K562 (cell line): Measurements from ENCODE around the gene CCDC33. TPM values are rescaled to one million over a fixed set of nuclear protein-coding genes. Genes with fewer than 3 reads are reported as not detected.
A peak's percentile ranks its signal among the peaks of the same experiment; 100 is the strongest.

Experiments
- ATAC-seq: fragments of 200-7000 bp; cut with Tn5 transposase; 3 replicates; pipeline ENCODE4 v1.9.1; 2020; ENCODE audit warnings: moderate library complexity
- BruUV-seq: library from RNA; stranded (reverse); fragments of 400-500 nt; replicated peaks from 2 replicates; lab custom pipeline; 2021; lab: Mats Ljungman, UMichigan
- CTCF ChIA-PET: fragments of 300-600 bp; formaldehyde crosslinking; extraction: SDS; loops from one replicate; lab custom pipeline; 2021; ENCODE audit warnings: low intra/inter-chr PET ratio; lab: Yijun Ruan, JAX
- POLR2A ChIA-PET: fragments of 300-600, 350-650 bp; sonication (Branson Sonifier 250); formaldehyde crosslinking; extraction: SDS; loops from one replicate; lab custom pipeline; 2021; ENCODE audit warnings: antibody characterized with exemption, inconsistent platforms; lab: Yijun Ruan, JAX
- DNase-seq, 4 experiments: peaks; one replicate each; pipeline versions ENCODE4 v3.0.0 to v3.0.0-alpha.2; 2011 to 2018; ENCODE audit warnings: low spot score in 3 of 4, mixed read lengths in 3 of 4; ENCODE audit errors: extremely low read depth in 1 of 4
- FAIRE-seq: peaks from 2 replicates; lab custom pipeline; 2011; peaks lifted over from hg19 to GRCh38; lab: Jason Lieb, UNC
- H2AFZ ChIP-seq: 2 replicates; pipeline ENCODE4 v1.6.0; 2011; ENCODE audit warnings: low read depth, low read length, control low read depth, inconsistent platforms
- H3K27ac ChIP-seq: fragments of 200-600 bp; 3 replicates; pipeline ENCODE4 v1.8.0; 2011; ENCODE audit warnings: low read depth, mild to moderate bottlenecking, control low read depth, inconsistent platforms, low read length, moderate library complexity, mixed read lengths; ENCODE audit errors: extremely low read depth
- H3K27me3 ChIP-seq, 2 experiments: fragments of 300-600 bp in 1 of 2; 2 replicates in 1 of 2; 3 replicates in 1 of 2; pipeline versions ENCODE4 v1.6.0 to v1.8.0; 2011; ENCODE audit warnings: inconsistent platforms in 2 of 2, low read length in 2 of 2, mild to moderate bottlenecking in 1 of 2, mixed read lengths in 1 of 2, moderate library complexity in 1 of 2; ENCODE audit not compliant: control insufficient read depth in 2 of 2, insufficient read depth in 2 of 2
- H3K36me3 ChIP-seq: fragments of 300-600 bp; 3 replicates; pipeline ENCODE4 v1.8.0; 2011; ENCODE audit warnings: mild to moderate bottlenecking, low read length, inconsistent platforms; ENCODE audit not compliant: control insufficient read depth, insufficient read depth
- H3K4me1 ChIP-seq, 2 experiments: fragments of 200-600 bp in 1 of 2; replicated peaks in 1 of 2; 2 replicates in 1 of 2; 3 replicates in 1 of 2; pipeline versions ENCODE4 v1.5.1 to v1.8.0; 2011; ENCODE audit warnings: inconsistent platforms in 2 of 2, low read length in 2 of 2, mild to moderate bottlenecking in 1 of 2, mixed read lengths in 1 of 2, moderate library complexity in 1 of 2; ENCODE audit not compliant: control insufficient read depth in 2 of 2, insufficient read depth in 2 of 2
- H3K4me2 ChIP-seq: 2 replicates; pipeline ENCODE4 v1.6.1; 2011; ENCODE audit warnings: low read length, control low read depth, inconsistent platforms, mixed read lengths; ENCODE audit not compliant: insufficient read depth
- H3K4me3 ChIP-seq: fragments of 200-600 bp; sonication (generic), shearing (Covaris generic); 2 replicates; pipeline ENCODE4 v1.5.1; 2016; ENCODE audit warnings: control low read depth, inconsistent platforms
- H3K79me2 ChIP-seq: fragments of 200-600 bp; 3 replicates; pipeline ENCODE4 v1.8.0; 2011; ENCODE audit warnings: low read length, inconsistent platforms; ENCODE audit not compliant: control insufficient read depth, insufficient read depth
- H3K9ac ChIP-seq, 2 experiments: 2 replicates each; pipeline versions ENCODE4 v1.6.0 to v1.6.1; 2011; ENCODE audit warnings: low read depth in 2 of 2, low read length in 2 of 2, control low read depth in 1 of 2, inconsistent platforms in 1 of 2, mild to moderate bottlenecking in 1 of 2, mixed read lengths in 1 of 2; ENCODE audit not compliant: insufficient read depth in 1 of 2
- H3K9me1 ChIP-seq: one replicate; pipeline ENCODE4 v1.6.0; 2011; ENCODE audit warnings: inconsistent platforms, mild to moderate bottlenecking, low read length, moderate library complexity; ENCODE audit not compliant: control insufficient read depth, insufficient read depth
- H3K9me3 ChIP-seq: replicated peaks from 2 replicates; pipeline ENCODE4 v1.5.1; 2011; ENCODE audit warnings: low read depth, low read length, inconsistent platforms; ENCODE audit not compliant: control insufficient read depth, insufficient read depth
- H4K20me1 ChIP-seq: replicated peaks from 2 replicates; pipeline ENCODE4 v1.6.1; 2011; ENCODE audit warnings: low read length, inconsistent platforms, mixed read lengths; ENCODE audit not compliant: control insufficient read depth, insufficient read depth
- MBD2 ChIP-seq: sonication (generic); IDR thresholded peaks from 2 replicates; pipeline ENCODE4 v1.6.1; 2016; ENCODE audit warnings: low read depth, borderline replicate concordance
- ZNF445 ChIP-seq: fragments of 250-450 bp; sonication (Bioruptor Pico); IDR thresholded peaks from 2 replicates; pipeline ENCODE4 v1.4.0; 2020; ENCODE audit warnings: low read depth, mild to moderate bottlenecking, moderate library complexity
- WGBS: fragments of 100-300 bp; shearing (Covaris generic); methylation state at CpG from one replicate; pipeline ENCODE4 v1.1.6; 2016; ENCODE audit warnings: low coverage, mixed read lengths; ENCODE audit not compliant: insufficient coverage; ENCODE audit errors: missing lambda C conversion rate; 5-methylcytosine and 5-hydroxymethylcytosine counted together
- in situ Hi-C: fragments of 300-500 bp; cut with MboI; formaldehyde crosslinking; loops from 4 replicates; pipeline ENCODE4 v1.15.0; 2018; ENCODE audit warnings: inconsistent platforms, mixed read lengths
- intact Hi-C: fragments of 100-400 bp; cut with micrococcal nuclease; formaldehyde crosslinking; loops from 2 replicates; pipeline ENCODE4 v1.14.2; 2022
- polyA plus RNA-seq, 8 experiments: library from polyadenylated mRNA; depleted of rRNA in 4 of 8; stranded (reverse) in 5 of 8; unstranded in 3 of 8; fragments of >200 nt; fragmentation: Nextera tagmentation in 2 of 8; fragmentation: Illumina TruSeq in 1 of 8; extraction: Ambion mirVana in 2 of 8; extraction: Trizol in 1 of 8; gene quantifications; 2 replicates each; pipeline versions ENCODE4 v1.2.1 to v1.2.3, GENCODE V29; 2011 to 2014; ENCODE audit warnings: inconsistent platforms in 1 of 8, missing spikeins in 1 of 8
- total RNA-seq, 7 experiments: library from RNA; depleted of rRNA in 6 of 7; stranded (reverse); fragments of >200 nt in 6 of 7; fragmentation: Illumina TruSeq in 2 of 7; extraction: Trizol in 2 of 7; gene quantifications; 2 replicates each; pipeline versions ENCODE4 v1.2.1 to v1.2.3, GENCODE V29; 2011 to 2021; ENCODE audit warnings: low replicate concordance in 1 of 7
- TF ChIP-seq, protein P1 (sequence below), 2 experiments: fragments of 450-650 bp in 1 of 2; sonication (generic) in 1 of 2; formaldehyde crosslinking in 1 of 2; IDR thresholded peaks; 2 replicates each; pipeline versions ENCODE4 v1.7.1 to v1.9.0; 2016 to 2022; ENCODE audit warnings: inconsistent platforms in 1 of 2, mild to moderate bottlenecking in 1 of 2, missing genetic modification reagents in 1 of 2

CCDC33 gene
- total and polyA plus RNA-seq, 9 of the 15 experiments (the other 6 are each of a cell fraction or from before 2014, with no cell fraction given) = 0.08 to 1.1 (median 0.15) TPM; not detected in 4

DNA sequence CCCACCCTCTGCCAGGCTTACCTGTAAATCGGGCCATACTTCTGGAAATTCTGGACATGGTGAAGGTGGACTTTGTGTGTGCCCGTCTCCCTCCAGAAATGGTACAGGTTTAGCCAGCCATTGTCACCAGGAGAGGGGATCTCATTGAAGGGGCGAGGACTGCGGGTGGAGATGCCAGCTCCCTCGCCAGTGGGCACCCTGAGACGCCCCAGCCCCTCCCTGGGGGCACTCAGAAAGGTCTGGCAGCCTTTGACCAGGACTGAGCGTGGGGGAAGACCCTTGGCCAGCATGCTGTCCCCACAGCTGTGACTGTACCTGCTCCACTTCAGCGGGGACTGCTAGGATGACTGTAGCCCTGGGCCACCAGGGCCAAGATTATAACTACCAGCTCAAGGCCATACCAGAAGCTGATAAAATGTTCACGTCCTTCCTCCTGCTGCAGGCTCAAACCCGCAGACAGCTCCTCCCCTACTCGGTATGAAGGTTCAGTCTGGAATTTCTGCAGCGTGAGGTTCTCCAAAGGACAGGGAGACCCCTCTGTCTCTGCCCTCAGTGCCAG, 131.2 kb downstream of the CCDC33 start, which contains the start of gene CYP11A1:
TSS of gene CYP11A1 (minus strand) at position 351 of the 559 bp plus-strand sequence. CDS start at position 290, 61 bp downstream.
- no peak for ATAC-seq
- no peak within 1 kb of the TSS for H2AFZ ChIP-seq
- H3K27ac ChIP-seq = no peak within 1 kb of the TSS
- no peak for TF ChIP-seq ZNF445 (CRISPR knock-in tag)
- no peaks in the 10 kb centered on the region for H3K9me3 ChIP-seq
- H3K4me3 ChIP-seq = no peak within 1 kb of the TSS
- intact Hi-C loops (no loop called here), in situ Hi-C loops (no loop called here)
- no peaks in the 10 kb centered on the region for H3K36me3 ChIP-seq
- DNase-seq = no peak
- ChIA-PET POLR2A (no interaction called here), CTCF (no interaction called here)
- H3K27me3 ChIP-seq = peaks cover 14 to 18% of the 10 kb centered on the region in 2 experiments; a peak in 3 of 5 replicates
- H3K4me1 ChIP-seq = peaks cover 14% of the 10 kb centered on the region in 2 experiments; a peak in 4 of 5 replicates
- FAIRE-seq = no peak
- BruUV-seq = no TSS peak
- H3K4me2 ChIP-seq = no peak within 1 kb of the TSS
- WGBS = 15% methylated on average over 11 of the region's 12 CpGs
- no peaks in the 10 kb centered on the region for H4K20me1 ChIP-seq
- H3K79me2 ChIP-seq = no peaks in the 10 kb centered on the region
- H3K9me1 ChIP-seq = no peaks in the 10 kb centered on the region
- peak within 1 kb of the TSS in 1 of 2 experiments; percentile 65; a peak in 1 of 4 replicates for H3K9ac ChIP-seq

DNA sequence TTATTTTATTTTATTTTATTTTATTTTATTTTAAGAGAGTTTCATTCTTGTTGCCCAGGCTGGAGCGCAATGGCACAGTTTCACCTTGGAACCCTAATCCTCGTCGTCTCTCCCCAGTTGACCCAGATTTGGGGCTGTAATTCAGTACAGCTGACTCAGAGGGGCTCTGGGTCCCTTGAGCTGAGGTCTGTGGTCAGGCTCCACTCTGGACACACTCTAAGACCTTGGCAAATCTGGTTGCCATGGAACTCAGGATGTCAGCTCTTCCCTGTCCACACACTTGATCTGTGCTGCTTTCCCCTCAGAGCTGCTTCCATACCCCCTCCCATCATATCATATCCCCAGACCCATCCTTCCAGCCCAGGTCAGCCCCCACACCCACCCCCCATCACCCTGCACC, 132.0 kb downstream of the CCDC33 start:
- Histone ChIP-seq H3K36me3 (no peaks in the 10 kb centered on the region), H3K4me3 (no peak overlapping the region), H3K9me3 (no peaks in the 10 kb centered on the region), H3K9ac (no peak overlapping the region), H3K9me1 (no peaks in the 10 kb centered on the region), H3K4me1 (peaks cover 14% of the 10 kb centered on the region in 2 experiments; a peak in 4 of 5 replicates), H3K27ac (no peak overlapping the region), H2AFZ (no peak overlapping the region), H3K27me3 (peaks cover 14 to 18% of the 10 kb centered on the region in 2 experiments; a peak in 3 of 5 replicates), H3K79me2 (no peaks in the 10 kb centered on the region), H3K4me2 (no peak overlapping the region), H4K20me1 (no peaks in the 10 kb centered on the region)
- ChIA-PET POLR2A (interaction anchor here (0.9 kb wide), 2 partner anchors 25 to 190 kb away, joined by 3 to 4 read pairs; no protein-coding TSS in a partner anchor), CTCF (no interaction called here)
- ATAC-seq (no peak), FAIRE-seq (no peak), DNase-seq (no peak)
- 29% methylated on average over 3 of the region's 3 CpGs for WGBS
- intact Hi-C loops = no loop called here
- no TSS peak for BruUV-seq
- in situ Hi-C loops = no loop called here
- TF ChIP-seq MBD2 = no peak
- TF ChIP-seq, protein P1, sequence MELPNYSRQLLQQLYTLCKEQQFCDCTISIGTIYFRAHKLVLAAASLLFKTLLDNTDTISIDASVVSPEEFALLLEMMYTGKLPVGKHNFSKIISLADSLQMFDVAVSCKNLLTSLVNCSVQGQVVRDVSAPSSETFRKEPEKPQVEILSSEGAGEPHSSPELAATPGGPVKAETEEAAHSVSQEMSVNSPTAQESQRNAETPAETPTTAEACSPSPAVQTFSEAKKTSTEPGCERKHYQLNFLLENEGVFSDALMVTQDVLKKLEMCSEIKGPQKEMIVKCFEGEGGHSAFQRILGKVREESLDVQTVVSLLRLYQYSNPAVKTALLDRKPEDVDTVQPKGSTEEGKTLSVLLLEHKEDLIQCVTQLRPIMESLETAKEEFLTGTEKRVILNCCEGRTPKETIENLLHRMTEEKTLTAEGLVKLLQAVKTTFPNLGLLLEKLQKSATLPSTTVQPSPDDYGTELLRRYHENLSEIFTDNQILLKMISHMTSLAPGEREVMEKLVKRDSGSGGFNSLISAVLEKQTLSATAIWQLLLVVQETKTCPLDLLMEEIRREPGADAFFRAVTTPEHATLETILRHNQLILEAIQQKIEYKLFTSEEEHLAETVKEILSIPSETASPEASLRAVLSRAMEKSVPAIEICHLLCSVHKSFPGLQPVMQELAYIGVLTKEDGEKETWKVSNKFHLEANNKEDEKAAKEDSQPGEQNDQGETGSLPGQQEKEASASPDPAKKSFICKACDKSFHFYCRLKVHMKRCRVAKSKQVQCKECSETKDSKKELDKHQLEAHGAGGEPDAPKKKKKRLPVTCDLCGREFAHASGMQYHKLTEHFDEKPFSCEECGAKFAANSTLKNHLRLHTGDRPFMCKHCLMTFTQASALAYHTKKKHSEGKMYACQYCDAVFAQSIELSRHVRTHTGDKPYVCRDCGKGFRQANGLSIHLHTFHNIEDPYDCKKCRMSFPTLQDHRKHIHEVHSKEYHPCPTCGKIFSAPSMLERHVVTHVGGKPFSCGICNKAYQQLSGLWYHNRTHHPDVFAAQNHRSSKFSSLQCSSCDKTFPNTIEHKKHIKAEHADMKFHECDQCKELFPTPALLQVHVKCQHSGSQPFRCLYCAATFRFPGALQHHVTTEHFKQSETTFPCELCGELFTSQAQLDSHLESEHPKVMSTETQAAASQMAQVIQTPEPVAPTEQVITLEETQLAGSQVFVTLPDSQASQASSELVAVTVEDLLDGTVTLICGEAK (IDR thresholded peaks at IDR 0.05) = no peak
- TF ChIP-seq, protein P1 (CRISPR knock-in tag; IDR thresholded peaks at IDR 0.05) = no peak
